Activated T-helper 17 cell treated with anti-CD3 and anti-CD28 coated beads, Interleukin-2, amount 50 U/mL, for 72 hours (primary cell): ENCODE data around the gene FAM124A. TPM values are rescaled to one million over a fixed set of nuclear protein-coding genes. Genes with fewer than 3 reads are reported as not detected.

Experiments used
- ATAC-seq: fragments of 150-1000 bp; cut with Tn5 transposase; replicated peaks from 2 replicates; pipeline ENCODE4 v1.10.0; 2021; ENCODE audit warnings: mild to moderate bottlenecking, moderate library complexity
- H3K27ac Mint-ChIP-seq: one replicate; pipeline ENCODE4 v1.8.0; 2022; ENCODE audit warnings: mixed read lengths
- H3K27me3 Mint-ChIP-seq: one replicate; pipeline ENCODE4 v1.8.0; 2022; ENCODE audit warnings: mixed read lengths
- H3K36me3 Mint-ChIP-seq: one replicate; pipeline ENCODE4 v1.8.0; 2022; ENCODE audit warnings: low read depth, mild to moderate bottlenecking, mixed read lengths
- H3K4me1 Mint-ChIP-seq: one replicate; pipeline ENCODE4 v1.8.0; 2022; ENCODE audit warnings: mixed read lengths
- H3K4me3 Mint-ChIP-seq: one replicate; pipeline ENCODE4 v1.8.0; 2022; ENCODE audit warnings: mild to moderate bottlenecking, mixed read lengths
- H3K9me3 Mint-ChIP-seq: one replicate; pipeline ENCODE4 v1.8.0; 2022; ENCODE audit warnings: mixed read lengths
- total RNA-seq, 2 donors: library from RNA; stranded (reverse); gene quantifications; one replicate each; pipeline ENCODE4 v1.2.3, GENCODE V29; 2022

Gene FAM124A
- total RNA-seq, 2 donors from 2014 or later: 0.43 to 1.2 TPM

DNA sequence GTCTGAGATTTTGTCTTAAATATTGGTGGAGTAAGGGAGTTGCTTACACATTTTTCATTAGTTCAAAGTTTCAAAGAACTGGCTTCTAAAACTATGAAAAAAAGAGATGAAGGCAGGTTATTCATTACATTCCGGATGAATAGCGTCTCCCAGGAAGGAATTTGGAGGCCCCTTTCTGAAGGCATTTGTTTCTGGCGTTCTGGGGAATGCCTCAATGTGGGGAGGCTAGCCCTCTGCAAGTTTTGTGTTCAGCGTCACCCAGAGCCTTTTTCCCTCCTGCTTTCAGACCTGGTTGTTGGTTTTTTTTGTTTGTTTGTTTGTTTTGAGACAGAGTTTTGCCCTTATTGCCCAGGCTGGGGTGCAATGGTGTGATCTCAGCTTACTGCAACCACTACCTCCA, 21.0 kb downstream of the FAM124A start:
- Mint-ChIP-seq H3K4me3 (no peak overlapping the region), H3K9me3 (no peaks in the 10 kb centered on the region), H3K36me3 (no peaks in the 10 kb centered on the region), H3K27ac (no peak overlapping the region), H3K27me3 (peaks cover 16% of the 10 kb centered on the region), H3K4me1 (no peaks in the 10 kb centered on the region)
- ATAC-seq: no peak

DNA sequence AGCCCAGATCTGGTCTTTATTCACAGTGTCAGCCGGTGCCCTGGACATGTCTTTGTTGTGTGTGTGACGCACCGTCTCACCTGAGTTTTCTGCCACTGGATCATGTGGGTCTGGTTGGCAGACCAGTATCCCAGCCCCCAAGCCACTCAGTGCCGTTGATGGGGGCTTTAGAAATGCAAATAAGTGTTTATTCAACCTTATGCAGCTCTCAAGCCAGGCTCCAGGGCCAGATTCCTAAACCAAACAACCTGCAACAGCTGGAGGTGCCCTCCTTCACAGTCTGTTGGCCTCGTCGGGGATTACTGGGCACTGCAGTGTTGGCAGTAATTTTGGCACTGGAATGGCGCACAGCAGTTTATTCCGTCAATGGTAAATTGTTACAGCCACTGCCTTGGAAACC, 21.6 kb downstream of the FAM124A start:
- H3K9me3 Mint-ChIP-seq: no peaks in the 10 kb centered on the region
- peaks cover 16% of the 10 kb centered on the region for H3K27me3 Mint-ChIP-seq
- no peaks in the 10 kb centered on the region for H3K4me1 Mint-ChIP-seq
- no peak overlapping the region for H3K4me3 Mint-ChIP-seq
- no peaks in the 10 kb centered on the region for H3K36me3 Mint-ChIP-seq
- no peak overlapping the region for H3K27ac Mint-ChIP-seq
- no peak for ATAC-seq

DNA sequence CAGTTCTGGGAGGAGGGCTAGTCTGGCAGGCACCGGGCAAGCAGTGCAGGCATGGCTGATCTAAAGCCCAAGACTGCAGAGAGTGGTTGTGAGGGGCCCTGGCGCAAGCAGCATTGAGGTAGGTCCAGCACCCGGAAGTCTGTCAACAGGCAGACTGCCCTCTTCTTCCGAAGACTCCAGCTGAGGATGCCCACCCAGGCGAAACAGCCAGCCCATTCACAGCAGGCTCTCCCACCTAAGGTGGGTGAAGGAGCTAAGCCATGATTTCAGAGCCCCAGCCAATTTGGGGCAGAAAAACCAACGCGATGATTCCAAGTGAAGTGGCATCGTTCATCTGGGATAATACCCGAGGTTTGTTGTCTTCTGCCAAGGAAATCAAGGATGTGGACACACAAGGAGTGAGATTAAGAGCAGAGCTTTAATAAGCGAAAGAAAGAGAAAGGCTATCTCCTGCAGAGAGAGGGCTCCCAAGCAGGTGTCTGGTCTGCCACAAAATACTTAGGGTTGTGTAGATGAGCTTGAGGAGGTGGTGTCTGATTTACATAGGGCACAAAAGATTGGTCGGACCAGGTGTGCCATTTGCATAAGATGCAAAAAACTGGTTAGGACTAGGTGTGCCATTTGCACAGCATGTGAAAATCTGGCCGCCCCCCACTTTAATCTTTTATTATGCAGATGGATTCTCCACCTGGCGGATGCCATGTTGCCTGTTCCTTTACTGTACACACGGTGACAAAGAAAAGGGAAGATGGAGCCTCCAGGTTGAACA, 22.6 kb downstream of the FAM124A start:
- no peaks in the 10 kb centered on the region for H3K36me3 Mint-ChIP-seq
- H3K27ac Mint-ChIP-seq: no peak overlapping the region
- no peak overlapping the region for H3K4me3 Mint-ChIP-seq
- H3K4me1 Mint-ChIP-seq: no peaks in the 10 kb centered on the region
- no peak for ATAC-seq
- H3K9me3 Mint-ChIP-seq: no peaks in the 10 kb centered on the region
- peaks cover 16% of the 10 kb centered on the region for H3K27me3 Mint-ChIP-seq

DNA sequence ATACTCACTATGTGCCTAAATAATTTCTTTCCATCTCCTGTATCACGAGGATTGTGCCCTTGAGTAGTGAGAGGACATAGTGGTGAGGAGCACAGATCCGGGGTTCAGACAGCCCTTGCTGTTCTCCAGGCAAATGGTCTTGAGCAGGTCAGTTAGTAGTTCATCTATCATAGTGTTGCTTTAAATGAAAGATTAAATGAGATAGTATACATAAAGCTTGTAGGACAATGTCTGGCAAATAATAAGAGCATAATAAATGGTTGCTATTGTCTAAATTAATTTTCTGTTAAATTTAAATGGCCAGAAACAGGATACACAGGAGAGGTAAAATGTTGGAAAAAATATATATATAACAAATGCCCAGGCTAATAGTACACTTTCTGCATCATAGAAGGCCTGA, 23.4 kb downstream of the FAM124A start:
- Mint-ChIP-seq H3K36me3 (no peaks in the 10 kb centered on the region), H3K4me3 (no peak overlapping the region), H3K4me1 (no peaks in the 10 kb centered on the region), H3K9me3 (no peaks in the 10 kb centered on the region), H3K27me3 (peaks cover 16% of the 10 kb centered on the region), H3K27ac (no peak overlapping the region)
- ATAC-seq: no peak

DNA sequence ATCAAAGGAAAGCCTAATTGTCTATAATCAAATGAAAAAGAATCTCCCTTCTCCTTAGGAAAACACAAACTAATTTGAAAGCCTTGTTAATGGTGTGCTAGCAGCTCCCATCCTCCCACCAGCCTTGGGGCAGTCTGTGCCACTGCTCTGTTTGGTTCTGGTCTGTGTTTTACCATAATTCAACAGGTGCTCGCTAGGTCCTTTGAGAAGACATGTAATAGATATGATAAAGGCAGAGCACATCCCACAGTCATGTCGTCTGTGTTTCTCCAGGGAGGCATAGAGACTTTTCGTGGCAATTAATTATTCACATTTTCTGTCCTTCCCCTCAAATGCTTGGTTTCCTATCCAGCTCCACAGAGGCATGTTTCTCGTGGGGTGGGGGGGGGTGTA, 23.8 kb downstream of the FAM124A start:
- Mint-ChIP-seq H3K4me3 (no peak overlapping the region), H3K4me1 (no peaks in the 10 kb centered on the region), H3K9me3 (no peaks in the 10 kb centered on the region), H3K36me3 (no peaks in the 10 kb centered on the region), H3K27me3 (peaks cover 14% of the 10 kb centered on the region), H3K27ac (no peak overlapping the region)
- no peak for ATAC-seq

DNA sequence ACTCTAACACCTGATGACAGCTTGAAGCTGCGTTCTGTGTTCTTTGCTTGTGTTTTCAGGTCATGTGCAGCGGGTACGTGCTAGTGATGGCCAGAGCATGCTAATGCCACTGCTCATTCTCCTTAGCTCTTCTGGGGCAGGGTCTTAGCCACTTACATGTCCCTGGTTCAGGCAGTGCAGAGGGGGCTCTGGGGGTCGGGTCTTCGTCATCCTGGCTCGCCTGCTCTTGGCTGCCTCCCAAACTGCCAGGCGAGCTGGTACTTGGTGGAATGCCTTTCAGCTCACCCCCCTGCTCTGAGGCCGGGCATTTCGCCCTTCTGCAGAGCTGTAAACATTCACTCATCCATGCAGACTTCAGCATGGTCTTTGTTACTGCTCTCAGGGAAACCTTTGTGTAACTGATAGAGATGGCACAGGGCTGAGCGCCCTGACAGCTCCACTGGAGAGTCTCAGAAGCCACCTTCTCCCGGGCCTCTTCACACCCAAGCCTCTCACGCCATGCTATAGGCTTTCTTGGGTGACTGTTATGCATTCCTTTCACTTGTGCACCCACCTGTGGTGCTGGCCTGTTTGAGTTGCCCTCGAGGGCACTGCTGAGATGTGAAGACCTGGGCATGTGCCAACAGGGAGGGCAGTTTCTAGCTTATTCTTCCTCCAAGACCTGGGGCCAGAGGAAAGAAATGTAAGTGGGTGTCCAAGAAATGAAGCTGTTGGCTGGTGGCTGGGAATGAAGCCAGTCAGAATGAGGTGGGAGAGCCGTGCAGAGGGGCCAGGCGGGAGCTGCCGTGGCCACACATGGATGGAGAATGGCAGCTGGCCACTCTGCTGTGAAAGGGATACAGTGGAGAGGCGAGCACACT, 24.4 kb downstream of the FAM124A start:
- Mint-ChIP-seq H3K27me3 (peaks cover 14% of the 10 kb centered on the region), H3K27ac (no peak overlapping the region), H3K4me1 (no peaks in the 10 kb centered on the region), H3K4me3 (no peak overlapping the region), H3K9me3 (no peaks in the 10 kb centered on the region), H3K36me3 (no peaks in the 10 kb centered on the region)
- no peak for ATAC-seq

DNA sequence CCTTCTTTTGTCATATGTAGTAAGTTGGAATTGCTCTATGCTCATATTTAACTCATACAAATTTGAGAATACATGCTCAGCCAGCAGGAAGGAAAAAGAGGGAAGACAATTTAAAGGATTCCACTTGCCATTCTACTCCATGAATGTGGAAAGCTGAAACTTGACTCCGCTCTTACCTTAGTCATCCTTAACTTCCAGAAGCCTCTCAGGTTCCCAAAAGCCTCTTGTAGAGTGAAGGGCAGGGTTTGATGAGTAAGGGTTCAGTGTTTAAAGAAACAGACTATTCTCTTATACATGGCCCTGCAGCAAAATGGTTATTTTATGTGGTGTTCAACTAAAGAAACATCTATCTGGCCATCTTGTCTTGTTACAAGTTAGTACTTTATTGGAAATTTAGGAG, 27.1 kb downstream of the FAM124A start:
- Mint-ChIP-seq H3K9me3 (no peaks in the 10 kb centered on the region), H3K4me1 (no peaks in the 10 kb centered on the region), H3K27me3 (peaks cover 9% of the 10 kb centered on the region), H3K36me3 (no peaks in the 10 kb centered on the region), H3K27ac (no peak overlapping the region), H3K4me3 (no peak overlapping the region)
- ATAC-seq: no peak

DNA sequence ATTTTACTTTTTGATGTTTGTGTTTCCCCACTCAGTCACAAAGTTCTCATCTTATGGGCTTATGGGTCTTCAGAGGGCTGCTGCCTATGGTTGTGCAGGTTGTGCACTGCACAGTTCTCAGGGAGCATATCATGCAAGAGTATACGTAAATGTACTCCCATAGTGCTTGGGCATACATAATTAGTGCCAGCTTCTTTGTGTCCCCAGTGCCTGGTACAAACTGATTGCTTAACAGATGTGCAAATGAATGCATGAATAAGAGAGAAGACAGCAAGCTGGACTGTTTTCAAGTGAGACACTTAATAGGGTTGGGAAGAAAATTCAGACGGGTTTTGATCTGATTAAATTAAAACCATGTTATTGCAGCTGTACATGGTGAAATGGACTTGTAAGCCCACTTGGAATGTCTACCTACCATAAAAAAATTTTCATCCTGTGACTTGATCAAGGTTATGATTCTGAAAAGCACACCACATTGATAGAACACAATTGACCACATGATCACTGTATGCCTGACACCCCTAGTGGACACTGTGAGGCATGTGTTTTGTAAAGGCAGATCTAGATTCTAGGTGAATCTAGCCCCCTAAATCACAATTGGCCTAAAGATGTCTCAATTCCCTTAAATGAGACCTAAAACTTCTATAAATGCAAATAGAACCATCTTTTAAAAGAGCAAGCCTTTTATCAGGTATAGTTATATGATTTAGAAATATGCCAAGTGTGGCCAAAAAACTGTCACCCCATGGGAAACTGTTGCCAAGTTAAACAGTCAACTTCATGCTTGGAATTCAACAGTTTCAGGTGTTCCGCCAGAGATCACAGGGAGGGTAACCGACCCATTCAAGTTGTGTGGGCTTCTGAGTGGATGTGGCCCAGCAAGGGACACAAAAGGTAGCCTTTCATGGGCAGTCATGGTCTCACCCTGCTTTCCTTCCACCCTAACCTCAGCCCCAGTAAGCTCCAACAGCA, 27.9 kb downstream of the FAM124A start:
- H3K36me3 Mint-ChIP-seq: no peaks in the 10 kb centered on the region
- H3K27me3 Mint-ChIP-seq: peaks cover 4% of the 10 kb centered on the region
- no peak for ATAC-seq
- H3K27ac Mint-ChIP-seq: no peak overlapping the region
- H3K9me3 Mint-ChIP-seq: no peaks in the 10 kb centered on the region
- no peak overlapping the region for H3K4me3 Mint-ChIP-seq
- H3K4me1 Mint-ChIP-seq: no peaks in the 10 kb centered on the region

DNA sequence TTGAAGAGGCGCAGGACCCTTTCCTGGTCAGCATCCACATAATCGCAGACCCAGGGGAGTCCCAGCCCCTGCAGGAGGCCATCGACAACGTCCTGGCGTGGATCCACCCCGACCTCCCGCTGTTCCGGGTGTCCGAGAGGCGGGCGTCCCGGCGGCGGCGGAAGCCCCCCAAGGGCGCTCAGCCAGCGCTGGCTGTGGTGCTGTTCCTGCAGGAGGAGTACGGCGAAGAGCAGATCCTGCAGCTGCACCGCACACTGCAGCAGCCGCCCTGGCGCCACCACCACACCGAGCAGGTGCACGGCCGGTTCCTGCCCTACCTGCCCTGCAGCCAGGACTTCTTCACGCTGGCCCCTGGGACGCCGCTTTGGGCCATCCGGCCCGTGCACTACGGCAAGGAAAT, 29.3 kb downstream of the FAM124A start:
- Mint-ChIP-seq H3K4me3 (no peak overlapping the region), H3K36me3 (no peaks in the 10 kb centered on the region), H3K27ac (no peak overlapping the region), H3K9me3 (no peaks in the 10 kb centered on the region), H3K27me3 (no peaks in the 10 kb centered on the region), H3K4me1 (no peaks in the 10 kb centered on the region)
- ATAC-seq: no peak

DNA sequence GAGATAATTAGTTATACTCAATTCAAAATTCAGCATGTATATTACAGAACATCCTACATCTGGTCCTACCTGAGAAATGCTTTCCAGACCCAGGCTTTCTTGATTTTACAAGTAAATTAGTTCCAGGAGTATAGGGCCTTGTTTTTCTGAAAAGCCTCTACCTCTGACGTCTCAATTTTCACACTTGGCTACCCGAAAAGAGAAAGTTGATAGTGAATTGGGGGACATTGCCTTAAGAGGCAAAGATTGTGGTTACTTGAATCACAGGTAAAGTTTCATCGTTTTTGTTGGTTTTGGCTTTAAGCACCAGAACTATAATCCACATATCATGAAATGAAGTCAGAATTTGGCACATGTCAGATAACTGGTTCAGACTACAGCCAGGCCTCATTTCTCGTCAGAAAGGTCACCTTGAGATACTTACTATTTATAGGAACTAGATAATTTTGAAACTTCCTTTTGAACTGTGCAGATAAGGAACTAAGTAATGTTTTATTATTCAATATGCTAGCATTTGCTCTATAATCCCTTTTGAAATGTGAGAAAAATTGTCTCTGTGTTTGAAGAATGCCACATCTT, 30.8 kb downstream of the FAM124A start:
- no peak for ATAC-seq
- Mint-ChIP-seq H3K4me1 (no peaks in the 10 kb centered on the region), H3K27me3 (no peaks in the 10 kb centered on the region), H3K27ac (no peak overlapping the region), H3K36me3 (no peaks in the 10 kb centered on the region), H3K9me3 (no peaks in the 10 kb centered on the region), H3K4me3 (no peak overlapping the region)

DNA sequence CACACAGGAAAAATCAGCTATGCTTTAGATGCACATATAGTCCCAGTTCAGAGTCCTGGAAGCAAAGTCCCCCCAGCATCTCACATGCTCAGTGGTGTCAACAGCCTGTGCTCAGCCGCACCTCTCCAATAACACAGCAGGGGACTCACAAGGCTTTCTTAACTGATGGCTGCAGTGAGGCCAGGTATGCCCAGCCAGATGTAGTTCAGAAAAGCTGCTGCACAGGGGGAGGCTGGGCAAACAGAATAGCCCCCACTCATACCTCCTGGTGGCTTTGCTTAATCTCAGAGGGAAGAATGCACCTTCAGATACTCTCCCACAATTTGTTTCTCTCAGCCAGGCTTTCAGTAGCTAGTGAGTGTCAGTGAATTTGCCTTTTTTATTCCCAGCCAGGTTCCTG, 33.4 kb downstream of the FAM124A start:
- Mint-ChIP-seq H3K9me3 (no peaks in the 10 kb centered on the region), H3K4me1 (no peaks in the 10 kb centered on the region), H3K36me3 (no peaks in the 10 kb centered on the region), H3K27ac (no peak overlapping the region), H3K4me3 (no peak overlapping the region), H3K27me3 (peaks cover 4% of the 10 kb centered on the region)
- no peak for ATAC-seq

DNA sequence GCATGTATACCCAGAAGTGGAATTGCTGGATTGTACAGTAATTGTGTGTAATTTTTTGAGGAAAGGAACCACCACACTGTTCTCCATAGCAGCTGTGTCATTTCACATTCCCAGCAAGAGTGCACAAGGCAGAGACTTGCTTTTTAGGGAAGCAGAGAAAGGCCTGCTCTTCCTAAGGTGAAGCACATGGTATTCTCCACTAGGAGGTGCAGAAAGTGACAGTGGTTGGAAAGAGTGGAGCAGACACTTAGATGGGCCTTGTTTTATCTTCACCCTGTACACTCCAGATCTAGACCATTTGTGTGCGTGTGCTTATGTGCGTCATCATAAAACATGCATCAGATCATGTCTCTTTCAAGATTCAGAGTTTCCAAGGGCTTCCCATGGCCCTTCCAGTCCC, 35.0 kb downstream of the FAM124A start:
- peaks cover 4% of the 10 kb centered on the region for H3K27me3 Mint-ChIP-seq
- no peak for ATAC-seq
- no peaks in the 10 kb centered on the region for H3K9me3 Mint-ChIP-seq
- H3K36me3 Mint-ChIP-seq: no peaks in the 10 kb centered on the region
- no peak overlapping the region for H3K27ac Mint-ChIP-seq
- H3K4me3 Mint-ChIP-seq: no peak overlapping the region
- H3K4me1 Mint-ChIP-seq: no peaks in the 10 kb centered on the region

DNA sequence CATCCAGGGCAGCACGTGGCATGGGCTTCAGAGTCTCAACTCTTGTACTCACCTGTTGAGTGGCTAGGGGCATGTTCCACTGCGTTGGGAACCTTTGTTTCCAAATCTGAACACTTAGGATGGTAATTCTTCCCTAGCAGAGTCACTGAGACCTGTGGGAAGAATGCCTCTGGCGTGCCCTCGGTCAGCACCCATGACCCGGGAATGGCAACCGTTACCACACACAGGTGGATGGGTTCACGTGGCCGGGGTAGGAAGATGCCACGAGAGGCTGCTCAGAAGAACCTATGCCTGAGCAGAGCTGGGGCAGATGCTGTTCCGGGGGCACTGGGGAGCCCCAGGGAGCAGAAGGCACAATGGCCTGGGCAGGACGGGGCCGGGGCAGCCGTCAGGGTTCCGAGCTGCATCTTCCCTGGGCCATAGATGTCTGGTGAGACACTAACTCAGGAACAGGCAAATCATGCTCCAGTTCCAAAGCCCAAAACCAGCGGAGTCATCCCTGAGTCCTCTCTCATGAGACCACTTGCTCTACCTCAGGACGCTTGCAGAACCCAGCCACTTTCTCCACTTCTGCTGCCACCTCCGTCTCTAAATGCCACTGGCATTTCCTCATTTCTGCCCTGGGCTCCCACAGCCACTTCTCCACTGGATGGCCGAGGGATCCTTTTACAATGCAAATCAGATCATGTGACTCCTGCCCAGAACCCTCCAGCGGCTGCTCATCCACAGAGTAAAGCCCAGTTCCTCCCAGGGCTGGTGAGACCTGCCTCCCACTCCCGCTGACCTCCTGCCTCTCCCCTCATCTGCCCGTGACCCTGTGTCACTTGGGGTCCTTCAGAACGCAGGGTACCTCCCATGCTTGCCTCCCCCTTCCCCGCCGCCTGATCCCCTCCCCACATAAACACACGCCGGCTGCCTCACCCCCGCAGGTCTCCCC, 36.7 kb downstream of the FAM124A start:
- peaks cover 4% of the 10 kb centered on the region for H3K27me3 Mint-ChIP-seq
- no peak overlapping the region for H3K27ac Mint-ChIP-seq
- no peak for ATAC-seq
- no peaks in the 10 kb centered on the region for H3K4me1 Mint-ChIP-seq
- no peaks in the 10 kb centered on the region for H3K9me3 Mint-ChIP-seq
- no peaks in the 10 kb centered on the region for H3K36me3 Mint-ChIP-seq
- H3K4me3 Mint-ChIP-seq: no peak overlapping the region
